ENCODE results near the gene LRRC3C.
"Not testable (repeated sequence)": the region's sequence is repeated elsewhere in the genome, so short reads cannot be mapped to it uniquely, and the experiment has no call there.

LRRC3C gene, protein sequence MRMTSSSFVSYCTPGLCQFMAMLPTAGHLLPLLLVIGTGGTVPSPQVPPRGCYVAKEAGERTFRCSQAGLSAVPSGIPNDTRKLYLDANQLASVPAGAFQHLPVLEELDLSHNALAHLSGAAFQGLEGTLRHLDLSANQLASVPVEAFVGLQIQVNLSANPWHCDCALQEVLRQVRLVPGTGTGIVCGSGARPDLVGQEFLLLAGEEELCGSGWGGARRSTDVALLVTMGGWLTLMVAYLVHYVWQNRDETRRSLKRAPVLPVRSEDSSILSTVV

GRCh38 chr17:39927101-39927928 lies at the start of gene LRRC3C, which contains the start of gene ORMDL3:
TSS of gene LRRC3C (plus strand) at chr17:39927732. CDS start at chr17:39941524, 13,792 bp downstream.
TSS of gene ORMDL3 (minus strand) at chr17:39927601. CDS start at chr17:39924203, 3,398 bp downstream.
- peak; percentile 91 for DNase-seq

GRCh38 chr17:39886102-39886501 lies 41.4 kb upstream of the LRRC3C start:
- not testable (repeated sequence) for DNase-seq

GRCh38 chr17:39887078-39887477 lies 40.5 kb upstream of the LRRC3C start:
- no peak for DNase-seq

DNA sequence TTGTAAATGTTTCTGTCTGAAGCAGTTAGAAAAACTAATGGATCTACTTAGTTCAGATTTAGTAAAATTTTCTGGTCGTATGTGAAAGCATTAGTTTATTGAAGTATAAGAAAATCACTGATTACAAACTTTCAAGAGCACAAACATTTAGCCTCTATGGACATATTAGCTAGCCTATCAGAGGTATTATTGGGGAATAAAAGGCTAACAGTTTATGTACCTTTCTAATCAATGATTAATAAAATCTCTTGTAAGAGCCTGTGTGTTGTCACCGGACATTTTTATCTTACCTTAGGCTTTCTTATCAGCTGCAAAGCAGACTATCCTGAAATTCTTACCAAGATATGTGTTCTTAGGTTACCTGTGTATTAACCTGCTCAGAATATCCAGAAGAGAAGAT lies 38.3 kb upstream of the LRRC3C start:
- no peak for DNase-seq

DNA sequence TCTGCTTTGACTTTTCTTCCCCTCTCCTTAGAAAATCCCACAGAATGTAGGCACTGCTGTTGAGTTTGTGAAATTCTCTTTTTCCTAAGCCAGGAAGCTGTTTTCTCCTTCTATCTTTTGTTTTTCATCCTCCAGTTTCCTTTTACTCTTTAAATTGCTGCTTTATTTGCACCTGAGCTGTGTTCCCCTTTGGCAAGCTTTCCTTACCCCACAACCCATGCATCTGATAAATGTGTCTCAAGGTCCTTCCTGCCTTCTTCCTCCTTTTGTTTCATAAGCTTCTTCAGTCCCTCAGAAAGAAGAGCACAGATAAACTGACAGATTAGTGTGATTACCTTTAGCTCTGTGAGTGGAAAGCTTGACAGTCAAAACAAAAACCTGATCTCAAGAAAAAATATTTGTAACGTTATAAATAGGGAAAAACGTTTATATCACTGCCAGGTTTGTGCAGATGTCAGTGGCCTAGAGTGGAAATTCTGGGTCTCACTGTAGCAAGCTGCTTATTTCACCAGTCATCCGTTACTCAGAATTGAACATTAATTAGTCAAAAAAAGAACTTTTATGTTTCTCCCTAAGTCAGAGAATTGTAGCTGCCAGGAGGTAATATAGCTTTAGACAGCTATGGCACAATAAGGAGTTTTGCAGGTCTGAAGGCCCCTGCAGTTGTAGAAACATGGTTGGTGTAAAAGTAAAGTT lies 32.7 kb upstream of the LRRC3C start:
- no peak for DNase-seq

- DNase-seq = no peak
These were observed 29.4 kb upstream of the LRRC3C start for GRCh38 chr17:39898088-39898487.

GRCh38 chr17:39899215-39899614 lies 28.3 kb upstream of the LRRC3C start:
- no peak for DNase-seq

GRCh38 chr17:39902027-39902426 lies 25.5 kb upstream of the LRRC3C start:
- DNase-seq = not testable (repeated sequence)

- no peak for DNase-seq
These were observed 24.2 kb upstream of the LRRC3C start for GRCh38 chr17:39903158-39903884.

GRCh38 chr17:39904990-39905288 lies 22.6 kb upstream of the LRRC3C start:
- DNase-seq = no peak

DNA sequence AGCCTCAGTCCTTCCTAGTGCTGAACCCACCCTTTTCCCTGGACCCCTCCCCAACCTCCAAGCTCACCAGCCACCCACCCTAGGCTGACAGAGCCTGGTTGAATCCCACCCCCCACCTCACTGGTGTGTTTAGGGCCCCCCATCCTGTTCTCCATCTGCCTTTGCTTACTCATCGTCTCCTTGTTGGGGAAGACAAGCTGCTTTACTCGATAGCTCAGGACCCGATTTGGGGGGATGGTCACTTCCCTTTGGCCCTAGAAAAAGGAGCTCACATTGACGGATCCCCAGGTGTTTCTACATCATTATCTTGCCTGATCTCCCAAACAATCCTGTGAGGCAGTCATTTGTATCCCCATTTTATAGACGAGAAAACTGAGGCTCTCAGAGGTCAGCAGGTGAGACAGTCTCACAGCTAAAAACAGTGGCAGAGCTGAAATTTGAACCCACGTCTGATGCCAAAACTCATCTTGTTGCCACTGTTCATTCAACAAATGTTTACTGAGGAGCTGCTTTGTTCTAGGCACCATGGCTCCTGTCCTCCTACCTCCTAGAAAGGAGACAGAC lies 18.7 kb upstream of the LRRC3C start:
- DNase-seq = no peak

GRCh38 chr17:39913989-39914388 lies 13.5 kb upstream of the LRRC3C start:
- no peak for DNase-seq

GRCh38 chr17:39915559-39915958 lies 12.0 kb upstream of the LRRC3C start:
- DNase-seq = no peak

DNA sequence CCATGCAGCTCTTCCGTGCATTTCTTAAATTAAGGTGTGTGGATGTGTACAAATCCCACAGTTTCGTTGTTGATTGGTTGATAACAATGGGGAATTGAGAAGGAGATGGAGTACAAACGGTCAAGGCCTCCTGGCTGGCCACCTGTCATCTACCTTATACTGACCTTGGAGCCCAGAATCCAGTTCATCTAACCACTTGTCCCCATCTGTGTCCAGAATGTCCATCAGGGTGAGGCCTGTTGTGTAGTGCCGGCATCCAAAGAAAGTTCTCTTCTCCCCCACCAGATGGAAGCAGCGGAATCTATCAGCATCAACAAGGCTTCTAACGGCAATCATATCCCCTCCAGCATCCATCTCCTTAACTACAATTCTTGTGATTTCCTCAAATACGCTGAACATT lies 10.6 kb upstream of the LRRC3C start:
- DNase-seq = no peak

DNA sequence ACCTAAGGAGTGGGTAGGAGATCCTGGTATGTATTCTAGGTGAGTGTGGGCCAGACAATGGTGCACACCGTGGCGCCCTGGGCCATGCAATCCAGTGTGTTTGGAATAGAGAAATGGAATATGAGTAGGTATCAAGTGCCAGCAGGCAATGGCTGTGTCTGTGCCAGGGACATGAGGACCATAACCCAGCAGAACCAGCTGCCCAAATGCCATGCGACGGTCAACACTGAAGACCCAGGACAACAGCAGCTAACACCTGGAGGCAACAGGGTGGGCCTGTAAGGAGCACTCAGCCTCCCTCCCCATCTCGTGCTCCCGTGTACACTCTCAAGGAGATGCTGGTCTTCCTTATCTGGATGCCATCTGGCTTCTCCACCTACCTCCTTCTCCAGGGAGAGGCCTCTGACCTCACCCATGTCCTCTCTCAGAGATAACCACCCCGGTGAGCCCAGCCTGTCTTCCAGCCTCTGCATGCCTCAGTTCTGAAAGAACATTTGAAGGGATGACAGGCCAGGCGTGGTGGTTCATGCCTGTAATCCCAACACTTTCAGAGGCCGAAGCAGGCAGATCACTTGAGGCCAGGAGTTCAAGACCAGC lies 8.3 kb upstream of the LRRC3C start:
- no peak for DNase-seq

- peak; percentile 64 for DNase-seq
These were observed 7.0 kb upstream of the LRRC3C start for GRCh38 chr17:39920218-39921210.

- peak; percentile 22 for DNase-seq
These were observed 6.2 kb upstream of the LRRC3C start for GRCh38 chr17:39921323-39921722.

- DNase-seq = no peak
These were observed 5.5 kb upstream of the LRRC3C start for GRCh38 chr17:39922006-39922405.

DNA sequence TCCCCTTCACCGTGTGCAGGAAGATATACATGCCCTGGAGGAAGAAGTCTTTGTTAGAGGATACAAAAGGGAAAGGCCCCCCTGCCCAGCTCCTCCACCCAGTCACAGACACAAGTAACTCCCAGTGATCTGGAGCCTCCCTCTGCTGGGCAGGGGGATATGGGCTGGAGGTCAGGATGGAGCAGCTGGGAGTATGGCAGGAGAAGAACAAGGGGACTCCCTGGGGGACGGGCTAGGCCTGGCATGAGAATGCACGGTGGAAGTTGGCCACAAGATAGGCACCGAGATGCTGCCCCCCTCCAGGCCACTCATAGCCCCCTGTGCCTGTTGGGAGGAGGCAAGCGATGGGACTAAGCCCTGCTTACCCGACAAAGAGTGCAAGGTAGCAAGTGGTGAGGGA lies 4.3 kb upstream of the LRRC3C start:
- DNase-seq = no peak

GRCh38 chr17:39923836-39924690 lies 3.5 kb upstream of the LRRC3C start:
- DNase-seq = no peak
